Neural progenitor cell (in vitro differentiated cells): Measurements from ENCODE around the gene SLC16A14.

Source experiments
- EZH2 ChIP-seq: fragments of 200-600 bp; sonication (generic); IDR thresholded peaks from 2 replicates; pipeline ENCODE4 v1.6.1; 2017; ENCODE audit warnings: antibody characterized with exemption, mild to moderate bottlenecking, moderate library complexity
- EZH2phosphoT487 ChIP-seq: fragments of 200-600 bp; sonication (generic); IDR thresholded peaks from 2 replicates; pipeline ENCODE4 v1.6.1; 2017; ENCODE audit warnings: antibody characterized with exemption
- TF ChIP-seq, protein P1 (sequence below): fragments of 200-600 bp; sonication (generic); IDR thresholded peaks from 2 replicates; pipeline ENCODE4 v1.5.1; 2017; ENCODE audit warnings: antibody characterized with exemption, mild to moderate bottlenecking

DNA sequence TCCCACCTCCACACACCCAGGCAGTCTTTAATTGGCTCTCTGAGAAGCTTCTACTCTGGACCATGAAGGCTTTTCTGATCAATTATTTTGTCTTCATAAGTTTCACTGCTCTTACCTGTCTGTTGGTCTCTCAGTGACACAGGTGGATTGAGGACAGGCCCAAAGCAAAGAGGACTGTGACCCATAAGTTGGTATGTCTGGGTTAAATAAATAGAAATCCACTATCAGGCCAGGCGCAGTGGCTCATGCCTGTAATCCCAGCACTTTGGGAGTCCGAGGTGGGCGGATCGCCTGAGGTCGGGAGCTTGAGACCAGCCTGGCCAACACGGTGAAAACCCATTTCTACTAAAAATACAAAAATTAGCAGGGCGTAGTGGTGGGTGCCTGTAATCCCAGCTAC, 2.7 kb upstream of the SLC16A14 start:
- TF ChIP-seq EZH2, result no peak
- TF ChIP-seq, protein P1, sequence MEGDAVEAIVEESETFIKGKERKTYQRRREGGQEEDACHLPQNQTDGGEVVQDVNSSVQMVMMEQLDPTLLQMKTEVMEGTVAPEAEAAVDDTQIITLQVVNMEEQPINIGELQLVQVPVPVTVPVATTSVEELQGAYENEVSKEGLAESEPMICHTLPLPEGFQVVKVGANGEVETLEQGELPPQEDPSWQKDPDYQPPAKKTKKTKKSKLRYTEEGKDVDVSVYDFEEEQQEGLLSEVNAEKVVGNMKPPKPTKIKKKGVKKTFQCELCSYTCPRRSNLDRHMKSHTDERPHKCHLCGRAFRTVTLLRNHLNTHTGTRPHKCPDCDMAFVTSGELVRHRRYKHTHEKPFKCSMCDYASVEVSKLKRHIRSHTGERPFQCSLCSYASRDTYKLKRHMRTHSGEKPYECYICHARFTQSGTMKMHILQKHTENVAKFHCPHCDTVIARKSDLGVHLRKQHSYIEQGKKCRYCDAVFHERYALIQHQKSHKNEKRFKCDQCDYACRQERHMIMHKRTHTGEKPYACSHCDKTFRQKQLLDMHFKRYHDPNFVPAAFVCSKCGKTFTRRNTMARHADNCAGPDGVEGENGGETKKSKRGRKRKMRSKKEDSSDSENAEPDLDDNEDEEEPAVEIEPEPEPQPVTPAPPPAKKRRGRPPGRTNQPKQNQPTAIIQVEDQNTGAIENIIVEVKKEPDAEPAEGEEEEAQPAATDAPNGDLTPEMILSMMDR, result no peak
- no peak for TF ChIP-seq EZH2phosphoT487
